Peyer's patch (tissue), 4 donors: ENCODE measurements around the gene RRM1. TPM values are rescaled to one million over a fixed set of nuclear protein-coding genes. Genes with fewer than 3 reads are reported as not detected.

Source experiments
- DNase-seq, 3 donors: peaks; one replicate each; pipeline ENCODE4 v3.0.0-alpha.2; 2017 to 2019
- H3K27ac ChIP-seq, 4 donors: fragments of 200-600 bp; sonication (generic); one replicate each; pipeline ENCODE4 v1.5.1; 2016 to 2019
- H3K27me3 ChIP-seq, 2 donors: fragments of 200-600 bp; sonication (generic); one replicate each; pipeline ENCODE4 v1.5.1; 2019
- H3K36me3 ChIP-seq, 3 donors: fragments of 200-600 bp; sonication (generic); one replicate each; pipeline ENCODE4 v1.5.1; 2016 to 2019
- H3K4me1 ChIP-seq, 4 donors: fragments of 200-600 bp; sonication (generic); one replicate each; pipeline ENCODE4 v1.5.1; 2016 to 2019
- H3K4me3 ChIP-seq, 4 donors: fragments of 200-600 bp; sonication (generic); 1 replicate in 3 of 4; 2 replicates in 1 of 4; pipeline ENCODE4 v1.5.1; 2016 to 2019; ENCODE audit warnings: mild to moderate bottlenecking in 1 of 4
- H3K9me3 ChIP-seq, 4 donors: fragments of 200-600 bp; sonication (generic); one replicate each; pipeline ENCODE4 v1.5.1; 2016 to 2019; ENCODE audit warnings: mild to moderate bottlenecking in 1 of 4
- POLR2A ChIP-seq, 2 donors: fragments of 450-650 bp; IDR thresholded peaks; one replicate each; pipeline ENCODE4 v1.5.1; 2017; ENCODE audit warnings: antibody characterized with exemption in 2 of 2, mild to moderate bottlenecking in 2 of 2, moderate library complexity in 2 of 2
- total RNA-seq, 4 donors: library from RNA; depleted of rRNA; stranded (reverse); fragments of >200 nt; gene quantifications; one replicate each; pipeline ENCODE4 v1.1.0, GENCODE V29; 2016
- TF ChIP-seq, protein P1 (sequence below), 6 experiments: fragments of 450-650 bp in 4 of 6; fragments of 200-600 bp in 2 of 6; sonication (generic) in 1 of 6; IDR thresholded peaks; one replicate each; pipeline ENCODE4 v1.5.1; 2017 to 2019; ENCODE audit warnings: antibody characterized with exemption in 6 of 6, mild to moderate bottlenecking in 3 of 6, moderate library complexity in 1 of 6

The RRM1 gene
- total RNA-seq, 4 donors from 2014 or later = 13.3 to 40.5 (median 32.3) TPM

- H3K27ac ChIP-seq = no peak overlapping the region
Measured at GRCh38 chr11:4054643-4055042, 40.0 kb upstream of the RRM1 start.

DNA sequence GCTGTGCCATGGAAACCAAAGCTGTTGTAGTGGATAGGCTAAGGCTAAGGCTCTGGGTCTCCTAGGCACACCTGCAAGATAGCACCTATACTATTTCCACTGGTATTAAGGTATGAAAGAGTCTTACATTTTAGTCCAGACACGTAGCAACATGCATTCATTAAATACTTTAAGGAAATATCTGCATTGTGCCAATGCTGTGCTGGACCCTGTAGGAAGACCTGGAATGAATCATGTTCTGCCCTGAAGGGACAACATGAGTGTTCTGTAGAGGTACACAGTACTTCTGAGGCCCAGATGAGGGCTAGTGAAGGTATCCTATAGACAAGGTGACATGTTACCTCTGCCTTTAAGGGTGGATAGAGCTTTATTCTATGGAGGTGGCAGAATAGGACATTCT is 35.2 kb upstream of the RRM1 start:
- TF ChIP-seq, protein P1, sequence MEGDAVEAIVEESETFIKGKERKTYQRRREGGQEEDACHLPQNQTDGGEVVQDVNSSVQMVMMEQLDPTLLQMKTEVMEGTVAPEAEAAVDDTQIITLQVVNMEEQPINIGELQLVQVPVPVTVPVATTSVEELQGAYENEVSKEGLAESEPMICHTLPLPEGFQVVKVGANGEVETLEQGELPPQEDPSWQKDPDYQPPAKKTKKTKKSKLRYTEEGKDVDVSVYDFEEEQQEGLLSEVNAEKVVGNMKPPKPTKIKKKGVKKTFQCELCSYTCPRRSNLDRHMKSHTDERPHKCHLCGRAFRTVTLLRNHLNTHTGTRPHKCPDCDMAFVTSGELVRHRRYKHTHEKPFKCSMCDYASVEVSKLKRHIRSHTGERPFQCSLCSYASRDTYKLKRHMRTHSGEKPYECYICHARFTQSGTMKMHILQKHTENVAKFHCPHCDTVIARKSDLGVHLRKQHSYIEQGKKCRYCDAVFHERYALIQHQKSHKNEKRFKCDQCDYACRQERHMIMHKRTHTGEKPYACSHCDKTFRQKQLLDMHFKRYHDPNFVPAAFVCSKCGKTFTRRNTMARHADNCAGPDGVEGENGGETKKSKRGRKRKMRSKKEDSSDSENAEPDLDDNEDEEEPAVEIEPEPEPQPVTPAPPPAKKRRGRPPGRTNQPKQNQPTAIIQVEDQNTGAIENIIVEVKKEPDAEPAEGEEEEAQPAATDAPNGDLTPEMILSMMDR (IDR thresholded peaks at IDR 0.05) = no peak
- TF ChIP-seq POLR2A (IDR thresholded peaks at IDR 0.05) = no peak
- no peak for DNase-seq
- Histone ChIP-seq H3K27me3 (no peaks in the 10 kb centered on the region), H3K4me3 (no peak overlapping the region), H3K27ac (no peak overlapping the region), H3K36me3 (peaks cover 0 to 17% (median 0%) of the 10 kb centered on the region in 3 donors), H3K9me3 (no peaks in the 10 kb centered on the region), H3K4me1 (peaks cover 0 to 6% (median 0%) of the 10 kb centered on the region in 4 donors)

More at GRCh38 chr11:4054643-4055042, 40.0 kb upstream of the RRM1 start:
- no peak overlapping the region for H3K4me3 ChIP-seq
- no peaks in the 10 kb centered on the region for H3K9me3 ChIP-seq
- no peak for TF ChIP-seq POLR2A (IDR thresholded peaks at IDR 0.05)
- TF ChIP-seq, protein P1 (IDR thresholded peaks at IDR 0.05) = no peak
- H3K4me1 ChIP-seq = peaks cover 0 to 6% (median 0%) of the 10 kb centered on the region in 4 donors
- no peak for DNase-seq
- H3K36me3 ChIP-seq = peaks cover 0 to 7% (median 0%) of the 10 kb centered on the region in 3 donors
- H3K27me3 ChIP-seq = no peaks in the 10 kb centered on the region

DNA sequence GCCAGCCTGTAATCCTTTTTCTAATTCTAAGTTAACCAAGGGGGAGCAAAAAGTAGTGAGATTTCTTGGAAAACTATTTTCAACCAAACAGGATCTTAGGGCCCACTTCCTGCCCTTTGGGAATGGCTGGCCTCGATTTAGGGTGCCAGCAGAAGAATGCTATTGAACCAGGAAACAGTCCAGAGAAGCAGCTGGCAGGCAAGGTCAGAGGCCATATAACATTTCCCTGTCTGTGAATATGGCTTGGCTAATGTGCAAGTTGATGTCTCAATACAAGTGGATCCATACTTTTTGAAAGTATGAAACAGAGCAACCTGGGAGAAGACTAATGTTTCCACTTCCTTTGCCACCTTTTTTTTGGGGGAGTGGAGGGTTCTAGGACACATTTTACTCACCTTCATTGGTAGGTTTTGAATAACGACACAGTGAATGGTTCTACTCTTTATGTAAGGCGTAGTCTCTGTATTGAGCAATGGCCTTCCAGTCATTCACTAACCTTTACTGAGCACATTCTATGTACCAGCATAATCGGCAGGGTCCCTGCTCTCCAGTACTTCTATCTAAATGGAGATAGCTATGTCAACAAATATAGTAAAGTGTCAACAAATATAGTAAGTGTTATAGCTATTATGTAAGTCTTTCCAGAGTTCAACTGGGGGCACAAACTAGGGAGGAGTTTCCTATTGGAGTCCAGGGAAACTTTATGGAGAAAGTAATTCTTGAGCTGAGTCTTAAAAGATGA is 34.2 kb upstream of the RRM1 start:
- Histone ChIP-seq H3K9me3 (no peaks in the 10 kb centered on the region), H3K27ac (peak overlapping the region in 1 of 4 donors; percentile 25), H3K4me1 (peaks cover 0 to 14% (median 0%) of the 10 kb centered on the region in 4 donors), H3K36me3 (peaks cover 0 to 17% (median 0%) of the 10 kb centered on the region in 3 donors), H3K4me3 (no peak overlapping the region), H3K27me3 (no peaks in the 10 kb centered on the region)
- no peak for DNase-seq
- TF ChIP-seq, protein P1 (IDR thresholded peaks at IDR 0.05) = no peak
- TF ChIP-seq POLR2A (IDR thresholded peaks at IDR 0.05) = no peak

GRCh38 chr11:4061700-4062099 is 32.9 kb upstream of the RRM1 start:
- no peak for DNase-seq
- Histone ChIP-seq H3K27ac (no peak overlapping the region), H3K9me3 (no peaks in the 10 kb centered on the region), H3K4me1 (peaks cover 0 to 14% (median 2%) of the 10 kb centered on the region in 4 donors), H3K27me3 (no peaks in the 10 kb centered on the region), H3K36me3 (peaks cover 0 to 17% (median 0%) of the 10 kb centered on the region in 3 donors), H3K4me3 (no peak overlapping the region)
- TF ChIP-seq, protein P1 (IDR thresholded peaks at IDR 0.05) = no peak
- no peak for TF ChIP-seq POLR2A (IDR thresholded peaks at IDR 0.05)

DNA sequence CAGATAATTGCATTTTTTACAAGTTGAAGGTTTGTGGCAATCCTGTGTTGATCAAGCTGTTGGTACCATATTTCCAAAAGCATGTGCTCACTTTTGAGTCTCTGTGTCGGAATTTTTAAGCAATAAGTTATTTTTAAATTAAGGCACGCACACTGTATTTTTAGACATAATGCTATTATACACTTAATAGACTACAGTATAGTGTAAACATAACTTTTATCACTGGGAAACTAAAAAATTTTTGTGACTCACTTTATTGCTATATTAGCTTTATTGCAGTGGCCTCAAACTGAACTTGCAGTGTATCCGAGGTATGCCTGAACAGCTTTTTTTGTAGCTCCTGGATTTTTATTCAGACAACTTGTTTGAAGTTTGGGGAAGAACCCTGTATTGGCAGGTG is 31.3 kb upstream of the RRM1 start:
- no peak for DNase-seq
- TF ChIP-seq POLR2A (IDR thresholded peaks at IDR 0.05) = no peak
- TF ChIP-seq, protein P1 (IDR thresholded peaks at IDR 0.05) = no peak
- Histone ChIP-seq H3K9me3 (no peaks in the 10 kb centered on the region), H3K4me3 (no peak overlapping the region), H3K27ac (no peak overlapping the region), H3K4me1 (peaks cover 0 to 8% (median 2%) of the 10 kb centered on the region in 4 donors), H3K36me3 (peaks cover 0 to 17% (median 0%) of the 10 kb centered on the region in 3 donors), H3K27me3 (no peaks in the 10 kb centered on the region)
